Left lung (tissue), 10 donors: ENCODE data around the gene BCKDHB. TPM values are rescaled to one million over a fixed set of nuclear protein-coding genes. Genes with fewer than 3 reads are reported as not detected.
A peak's percentile ranks its signal among the peaks of the same experiment; 100 is the strongest.
"Not testable (repeated sequence)": the region's sequence is repeated elsewhere in the genome, so short reads cannot be mapped to it uniquely, and the experiment has no call there.

Experiments used
- ATAC-seq: fragments of 200-7000 bp; cut with Tn5 transposase; one replicate; pipeline ENCODE4 v1.9.1; 2020; ENCODE audit warnings: moderate library complexity
- DNase-seq, 4 donors: peaks; one replicate each; pipeline ENCODE4 v3.0.0-alpha.2; 2013 to 2020
- H3K27ac ChIP-seq, 2 donors: fragments of 200-600 bp; sonication (generic) in 1 of 2; one replicate each; pipeline versions ENCODE4 v1.5.0 to v1.8.0; 2020 to 2021
- H3K27me3 ChIP-seq, 2 donors: fragments of 200-600 bp; sonication (generic) in 1 of 2; one replicate each; pipeline versions ENCODE4 v1.5.0 to v1.8.0; 2020 to 2021
- H3K36me3 ChIP-seq, 2 donors: fragments of 200-600 bp; sonication (generic) in 1 of 2; one replicate each; pipeline versions ENCODE4 v1.5.0 to v1.8.0; 2020 to 2021
- H3K4me1 ChIP-seq, 2 donors: fragments of 200-600 bp; one replicate each; pipeline ENCODE4 v1.8.0; 2021
- H3K4me3 ChIP-seq, 2 donors: fragments of 200-600 bp; sonication (generic) in 1 of 2; one replicate each; pipeline versions ENCODE4 v1.5.0 to v1.8.0; 2020 to 2021; ENCODE audit warnings: mild to moderate bottlenecking in 1 of 2
- H3K9me3 ChIP-seq, 2 donors: fragments of 200-600 bp; sonication (generic) in 1 of 2; one replicate each; pipeline versions ENCODE4 v1.5.0 to v1.8.0; 2020 to 2021
- CTCF ChIP-seq, 2 donors: fragments of 200-600 bp; sonication (generic) in 1 of 2; IDR thresholded peaks; one replicate each; pipeline versions ENCODE4 v1.5.0 to v1.8.0; 2021; ENCODE audit warnings: antibody characterized with exemption in 2 of 2
- intact Hi-C, 2 donors: fragments of 100-400 bp; cut with DNase I; formaldehyde crosslinking; loops; one replicate each; pipeline versions ENCODE4 v1.11.2 to v1.14.2; 2022
- polyA plus RNA-seq, 6 donors: library from polyadenylated mRNA; unstranded; fragments of 120-200 nt; gene quantifications; one replicate each; pipeline ENCODE4 v1.2.1, GENCODE V29; 2013; ENCODE audit not compliant: insufficient read length in 6 of 6
- total RNA-seq, 2 donors: library from RNA; stranded (reverse); fragmentation: NEBNext Ultra II Directional; extraction: Animal tissue kit (Norgen Biotek cat#: 25700); gene quantifications; one replicate each; pipeline ENCODE4 v1.2.1, GENCODE V29; 2021
- donor health status: DM: no; HTN: yes; CAD: no.
- donor health status: DM: no; HTN: no; CAD: no.

Gene BCKDHB
- total and polyA plus RNA-seq, 8 donors, result 15.1 to 26.1 (median 22.0) TPM

GRCh38 chr6:80104520-80104919 lies 2.0 kb upstream of the BCKDHB start:
- DNase-seq, result no peak
- Histone ChIP-seq H3K27ac (no peak overlapping the region), H3K36me3 (no peaks in the 10 kb centered on the region), H3K9me3 (no peaks in the 10 kb centered on the region), H3K4me1 (peaks cover 0 to 6% of the 10 kb centered on the region in 2 donors), H3K27me3 (no peaks in the 10 kb centered on the region), H3K4me3 (no peak overlapping the region)
- TF ChIP-seq CTCF (IDR thresholded peaks at IDR 0.05), result no peak
- no peak for ATAC-seq
- intact Hi-C loops, result no loop called here

GRCh38 chr6:80105972-80106417 lies 476 bp upstream of the BCKDHB start:
- ATAC-seq, result no peak
- intact Hi-C loops, result no loop called here

GRCh38 chr6:80122576-80122975 lies 16.1 kb downstream of the BCKDHB start:
- H3K4me3 ChIP-seq, DNase-seq, H3K36me3 ChIP-seq, H3K4me1 ChIP-seq, H3K27ac ChIP-seq, ATAC-seq, intact Hi-C loops, H3K27me3 ChIP-seq: not testable (repeated sequence)
- peaks cover 0 to 24% of the 10 kb centered on the region in 2 donors for H3K9me3 ChIP-seq

More at GRCh38 chr6:80105972-80106417, 476 bp upstream of the BCKDHB start:
- Histone ChIP-seq H3K27me3 (no peaks in the 10 kb centered on the region), H3K4me3 (peak overlapping the region; percentile 68 to 72), H3K9me3 (no peaks in the 10 kb centered on the region), H3K4me1 (peaks cover 0 to 6% of the 10 kb centered on the region in 2 donors), H3K36me3 (no peaks in the 10 kb centered on the region), H3K27ac (peak overlapping the region; percentile 51 to 63)
- no peak for TF ChIP-seq CTCF (IDR thresholded peaks at IDR 0.05)
- no peak for DNase-seq

GRCh38 chr6:80126657-80127345 lies 20.3 kb downstream of the BCKDHB start:
- no peak overlapping the region for H3K27ac ChIP-seq
- H3K9me3 ChIP-seq, result peaks cover 0 to 2% of the 10 kb centered on the region in 2 donors
- H3K4me3 ChIP-seq, result no peak overlapping the region
- DNase-seq (no peak), ATAC-seq (no peak)
- no peaks in the 10 kb centered on the region for H3K4me1 ChIP-seq
- H3K27me3 ChIP-seq, result no peaks in the 10 kb centered on the region
- intact Hi-C loops, result no loop called here
- no peak for TF ChIP-seq CTCF (IDR thresholded peaks at IDR 0.05)
- H3K36me3 ChIP-seq, result no peaks in the 10 kb centered on the region

- Histone ChIP-seq H3K4me1 (no peaks in the 10 kb centered on the region), H3K9me3 (no peaks in the 10 kb centered on the region), H3K4me3 (no peak overlapping the region), H3K27ac (no peak overlapping the region), H3K27me3 (no peaks in the 10 kb centered on the region), H3K36me3 (no peaks in the 10 kb centered on the region)
- intact Hi-C loops, result no loop called here
- DNase-seq (no peak), ATAC-seq (no peak)
- no peak for TF ChIP-seq CTCF (IDR thresholded peaks at IDR 0.05)
Observed at GRCh38 chr6:80129485-80129884, 23.0 kb downstream of the BCKDHB start.

GRCh38 chr6:80133020-80133419 lies 26.5 kb downstream of the BCKDHB start:
- H3K27ac ChIP-seq, result no peak overlapping the region
- H3K4me3 ChIP-seq, result no peak overlapping the region
- H3K27me3 ChIP-seq, result no peaks in the 10 kb centered on the region
- H3K36me3 ChIP-seq, result no peaks in the 10 kb centered on the region
- no peak for TF ChIP-seq CTCF (IDR thresholded peaks at IDR 0.05)
- H3K9me3 ChIP-seq, result no peaks in the 10 kb centered on the region
- DNase-seq, result peak in 3 of 4 donors; percentile 32 to 75 (median 44)
- intact Hi-C loops, result no loop called here
- H3K4me1 ChIP-seq, result no peaks in the 10 kb centered on the region
- peak; percentile 63 for ATAC-seq
